ENCODE results near the gene KRTAP12-3.
"Not testable (repeated sequence)": the region's sequence is repeated elsewhere in the genome, so short reads cannot be mapped to it uniquely, and the experiment has no call there.

KRTAP12-3 gene

DNA sequence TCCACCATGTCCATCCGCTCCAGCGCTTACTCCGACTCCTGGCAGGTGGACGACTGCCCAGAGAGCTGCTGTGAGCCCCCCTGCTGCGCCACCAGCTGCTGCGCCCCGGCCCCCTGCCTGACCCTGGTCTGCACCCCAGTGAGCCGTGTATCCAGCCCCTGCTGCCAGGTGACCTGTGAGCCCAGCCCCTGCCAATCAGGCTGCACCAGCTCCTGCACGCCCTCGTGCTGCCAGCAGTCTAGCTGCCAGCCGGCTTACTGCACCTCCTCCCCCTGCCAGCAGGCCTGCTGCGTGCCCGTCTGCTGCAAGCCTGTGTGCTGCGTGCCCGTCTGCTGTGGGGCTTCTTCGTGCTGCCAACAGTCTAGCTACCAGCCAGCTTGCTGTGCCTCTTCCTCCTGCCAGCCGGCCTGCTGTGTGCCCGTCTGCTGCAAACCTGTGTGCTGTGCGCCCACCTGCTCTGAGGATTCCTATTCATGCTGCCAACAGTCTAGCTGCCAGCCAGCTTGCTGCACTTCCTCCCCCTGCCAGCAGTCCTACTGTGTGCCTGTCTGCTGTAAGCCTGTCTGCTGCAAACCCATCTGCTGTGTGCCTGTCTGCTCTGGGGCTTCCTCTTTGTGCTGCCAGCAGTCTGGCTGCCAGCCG is 30.4 kb upstream of the KRTAP12-3 start:
- not testable (repeated sequence) for DNase-seq (ENCODE audit: extremely low read depth in 1 of 2, low read depth in 1 of 2)

GRCh38 chr21:44627831-44628233 is 29.9 kb upstream of the KRTAP12-3 start:
- not testable (repeated sequence) for DNase-seq (ENCODE audit: extremely low read depth in 1 of 2, low read depth in 1 of 2)

GRCh38 chr21:44628707-44629391 is 28.9 kb upstream of the KRTAP12-3 start:
- DNase-seq (ENCODE audit: extremely low read depth in 1 of 2, low read depth in 1 of 2), result no peak

GRCh38 chr21:44630440-44630839 is 27.3 kb upstream of the KRTAP12-3 start:
- no peak for DNase-seq (ENCODE audit: extremely low read depth in 1 of 2, low read depth in 1 of 2)

DNA sequence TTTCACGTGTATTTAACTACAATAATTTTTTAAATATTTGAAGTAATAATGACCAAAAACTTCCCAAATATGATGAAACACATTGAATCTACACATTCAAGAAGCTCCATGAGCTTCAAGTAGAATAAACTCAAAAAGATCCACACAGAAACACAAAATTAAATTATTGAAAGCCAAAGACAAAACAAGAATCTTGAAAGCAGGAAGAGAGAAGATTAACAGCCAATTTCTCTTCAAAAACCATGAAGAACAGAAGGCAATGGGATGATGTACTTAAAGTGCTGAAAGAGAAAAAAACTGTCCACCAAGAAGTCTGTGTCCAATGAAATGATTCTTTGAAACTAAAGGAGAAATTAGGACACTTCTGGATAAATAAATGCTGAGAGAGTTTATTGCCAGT is 25.7 kb upstream of the KRTAP12-3 start:
- DNase-seq (ENCODE audit: extremely low read depth in 1 of 2, low read depth in 1 of 2), result no peak

GRCh38 chr21:44636209-44637017 is 21.3 kb upstream of the KRTAP12-3 start:
- no peak for DNase-seq (ENCODE audit: extremely low read depth in 1 of 2, low read depth in 1 of 2)

- DNase-seq (ENCODE audit: extremely low read depth in 1 of 2, low read depth in 1 of 2), result no peak
Measured at GRCh38 chr21:44637018-44637850, 20.5 kb upstream of the KRTAP12-3 start, which contains the start of gene KRTAP10-10. KRTAP10-10 (plus strand) TSS chr21:44637356; CDS start chr21:44637418, 62 bp downstream.

- not testable (repeated sequence) for DNase-seq (ENCODE audit: extremely low read depth in 1 of 2, low read depth in 1 of 2)
Measured at GRCh38 chr21:44637851-44638348, 19.8 kb upstream of the KRTAP12-3 start.

- not testable (repeated sequence) for DNase-seq (ENCODE audit: extremely low read depth in 1 of 2, low read depth in 1 of 2)
Measured at GRCh38 chr21:44638506-44639330, 19.0 kb upstream of the KRTAP12-3 start.

- DNase-seq (ENCODE audit: extremely low read depth in 1 of 2, low read depth in 1 of 2), result no peak
Measured at GRCh38 chr21:44639331-44639655, 18.4 kb upstream of the KRTAP12-3 start.

DNA sequence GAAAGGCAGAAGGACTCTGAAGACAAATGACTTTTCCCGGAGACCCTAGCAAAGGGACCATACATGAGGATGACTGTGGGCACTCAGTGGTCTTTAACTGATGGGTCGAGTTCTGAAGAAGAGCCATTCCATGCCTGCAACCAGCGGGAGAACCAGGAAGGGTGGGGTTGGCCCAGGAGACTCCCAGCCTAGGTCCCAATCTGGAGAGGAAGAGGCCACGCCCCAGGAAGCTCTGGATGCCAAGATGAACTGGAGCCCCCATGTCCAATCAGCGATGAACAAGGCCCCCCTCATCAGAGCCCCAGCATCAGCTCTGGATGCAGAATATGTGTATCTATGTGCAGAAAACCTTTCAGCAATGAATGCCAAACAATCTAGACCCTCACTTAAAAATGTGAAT is 17.0 kb upstream of the KRTAP12-3 start:
- DNase-seq (ENCODE audit: extremely low read depth in 1 of 2, low read depth in 1 of 2), result no peak

- DNase-seq (ENCODE audit: extremely low read depth in 1 of 2, low read depth in 1 of 2), result no peak
Measured at GRCh38 chr21:44643741-44644310, 13.9 kb upstream of the KRTAP12-3 start.

DNA sequence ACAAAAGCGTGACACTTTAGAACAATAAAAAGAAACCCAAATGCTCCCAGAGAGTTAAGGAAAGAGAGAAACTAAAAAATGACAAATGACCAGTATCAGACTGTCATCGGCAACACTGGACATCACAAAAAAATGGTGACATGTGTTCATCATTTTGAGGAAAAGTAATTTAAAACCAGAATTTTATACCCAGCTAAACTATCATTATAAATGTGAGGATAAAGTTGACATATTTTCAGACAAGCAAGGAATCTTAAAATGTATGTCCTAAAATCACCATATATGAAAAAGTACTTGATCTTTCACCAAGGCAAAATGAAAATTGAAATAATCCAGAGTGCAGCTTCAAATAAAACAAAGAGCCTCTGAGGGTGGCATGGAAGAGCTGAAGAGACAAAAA is 12.9 kb upstream of the KRTAP12-3 start:
- no peak for DNase-seq (ENCODE audit: extremely low read depth in 1 of 2, low read depth in 1 of 2)

DNA sequence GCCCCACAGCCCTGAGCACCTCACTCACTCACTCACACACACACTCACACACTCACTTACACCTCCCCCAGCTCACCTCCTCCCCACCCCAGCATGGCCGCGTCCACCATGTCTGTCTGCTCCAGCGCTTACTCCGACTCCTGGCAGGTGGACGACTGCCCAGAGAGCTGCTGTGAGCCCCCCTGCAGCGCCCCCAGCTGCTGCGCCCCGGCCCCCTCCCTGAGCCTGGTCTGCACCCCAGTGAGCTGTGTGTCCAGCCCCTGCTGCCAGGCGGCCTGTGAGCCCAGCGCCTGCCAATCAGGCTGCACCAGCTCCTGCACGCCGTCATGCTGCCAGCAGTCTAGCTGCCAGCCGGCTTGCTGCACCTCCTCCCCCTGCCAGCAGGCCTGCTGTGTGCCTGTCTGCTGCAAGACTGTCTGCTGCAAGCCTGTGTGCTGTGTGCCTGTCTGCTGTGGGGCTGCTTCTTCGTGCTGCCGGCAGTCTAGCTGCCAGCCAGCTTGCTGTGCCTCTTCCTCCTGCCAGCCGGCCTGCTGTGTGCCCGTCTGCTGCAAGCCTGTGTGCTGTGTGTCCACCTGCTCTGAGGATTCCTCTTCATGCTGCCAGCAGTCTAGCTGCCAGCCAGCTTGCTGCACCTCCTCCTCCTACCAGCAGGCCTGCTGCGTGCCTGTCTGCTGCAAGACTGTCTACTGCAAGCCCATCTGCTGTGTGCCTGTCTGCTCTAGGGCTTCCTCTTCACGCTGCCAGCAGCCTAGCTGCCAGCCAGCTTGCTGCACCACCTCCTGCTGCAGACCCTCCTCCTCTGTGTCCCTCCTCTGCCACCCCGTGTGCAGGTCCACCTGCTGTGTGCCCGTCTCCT is 11.1 kb upstream of the KRTAP12-3 start, which contains the start of gene KRTAP10-11:
KRTAP10-11 (plus strand) TSS at position 49 of the 856 bp plus-strand sequence; CDS start at position 94, 45 bp downstream.
- not testable (repeated sequence) for DNase-seq (ENCODE audit: extremely low read depth in 1 of 2, low read depth in 1 of 2)

DNA sequence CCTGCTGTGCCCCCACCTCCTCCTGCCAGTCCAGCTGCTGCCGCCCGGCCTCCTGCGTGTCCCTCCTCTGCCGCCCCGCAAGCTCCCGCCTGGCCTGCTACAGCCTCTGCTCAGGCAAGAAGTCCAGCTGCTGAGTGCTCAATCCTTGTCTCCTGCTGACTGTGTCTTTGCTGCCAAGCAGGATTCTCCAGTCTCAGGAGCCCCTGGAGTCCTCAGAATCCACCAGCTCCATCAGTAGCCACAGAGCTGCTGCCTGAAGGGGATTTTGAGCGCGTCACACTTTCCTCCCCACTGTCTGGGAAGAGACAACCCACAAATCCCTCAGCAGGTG is 10.5 kb upstream of the KRTAP12-3 start:
- no peak for DNase-seq (ENCODE audit: extremely low read depth in 1 of 2, low read depth in 1 of 2)

DNA sequence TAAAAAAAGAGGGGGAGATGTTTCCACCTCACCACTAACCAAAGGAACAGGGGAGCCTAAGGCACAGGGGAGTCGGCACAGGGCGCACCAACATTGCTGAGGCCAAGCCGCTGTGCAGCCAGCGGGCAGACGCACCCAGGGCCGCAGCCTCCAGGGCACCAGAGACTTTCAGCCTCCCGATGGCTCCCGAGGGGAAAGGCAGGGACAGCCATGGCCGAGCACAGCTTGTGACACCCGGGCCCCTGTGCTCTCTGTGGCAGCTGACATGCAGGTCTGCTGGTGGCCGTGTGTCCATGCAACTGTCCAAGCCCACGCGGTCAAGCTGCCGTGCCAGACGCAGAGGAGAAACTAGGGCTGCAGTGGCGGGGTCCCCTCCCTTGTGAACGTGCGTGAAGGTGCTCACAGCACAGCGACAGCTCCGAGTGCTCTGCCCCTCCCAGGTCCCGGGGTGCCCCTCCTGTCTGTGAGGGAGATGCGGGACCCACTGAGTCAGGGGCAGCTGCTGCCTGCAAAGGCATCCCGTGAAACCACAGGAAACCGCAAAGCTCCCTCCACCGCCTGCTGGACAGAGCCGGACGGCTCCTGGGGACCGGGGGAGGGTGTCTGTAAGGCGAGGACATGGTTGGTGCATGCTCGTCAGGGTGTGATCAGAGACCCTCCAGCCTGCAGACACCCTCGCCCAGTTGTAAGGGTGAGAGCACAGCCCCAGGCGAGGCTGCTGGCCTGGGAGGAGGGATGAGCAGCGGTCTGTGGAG is 9.0 kb upstream of the KRTAP12-3 start:
- DNase-seq (ENCODE audit: extremely low read depth in 1 of 2, low read depth in 1 of 2), result no peak

DNA sequence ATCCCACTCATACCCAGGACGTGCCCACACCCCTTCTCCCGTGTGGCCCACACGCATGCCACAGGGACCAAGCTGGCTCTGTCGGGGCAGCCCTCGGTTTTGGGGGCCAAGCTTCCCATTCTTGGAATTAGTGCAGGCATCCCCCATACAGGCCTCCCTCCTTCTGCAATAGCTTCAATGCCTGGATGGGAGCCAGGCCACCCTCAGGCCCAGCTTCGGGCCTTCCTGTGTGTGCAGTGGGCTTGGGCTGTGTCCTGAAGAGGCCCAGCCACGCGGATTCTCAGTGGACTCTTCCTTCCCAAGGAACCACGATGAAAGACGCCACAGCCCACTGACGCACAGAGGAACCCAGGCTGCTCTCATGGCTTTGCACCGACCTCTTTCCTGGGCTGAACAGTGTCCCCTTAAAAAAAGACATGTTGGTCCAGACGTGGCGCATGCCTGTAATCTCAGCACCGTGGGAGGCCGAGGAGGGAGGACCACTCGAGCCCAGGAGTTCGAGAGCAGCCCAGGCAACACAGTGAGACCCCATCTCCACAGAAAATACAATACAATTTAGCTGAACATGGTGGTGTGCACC is 8.1 kb upstream of the KRTAP12-3 start:
- DNase-seq (ENCODE audit: extremely low read depth in 1 of 2, low read depth in 1 of 2), result no peak
